K562 (cell line): ENCODE results near the gene CMIP. TPM values are rescaled to one million over a fixed set of nuclear protein-coding genes. Genes with fewer than 3 reads are reported as not detected.

Experiments used
- AFF1 ChIP-seq, 2 experiments: fragments of 450-650 bp; IDR thresholded peaks; 2 replicates each; pipeline ENCODE4 v1.6.1; 2018; ENCODE audit warnings: mild to moderate bottlenecking in 2 of 2, low read depth in 1 of 2; ENCODE audit not compliant: partially characterized antibody in 2 of 2
- CREB1 ChIP-seq, 2 experiments: sonication (generic) in 1 of 2; formaldehyde crosslinking in 1 of 2; IDR thresholded peaks; 2 replicates each; pipeline versions ENCODE4 v1.6.1 to v1.8.0; 2012 to 2022; ENCODE audit warnings: inconsistent platforms in 1 of 2, mild to moderate bottlenecking in 1 of 2, missing genetic modification reagents in 1 of 2, moderate library complexity in 1 of 2
- FIP1L1 ChIP-seq: fragments of 200-400 bp; formaldehyde crosslinking; IDR thresholded peaks from 2 replicates; pipeline ENCODE4 v1.6.1; 2018; ENCODE audit warnings: mild to moderate bottlenecking, low read depth, low read length; ENCODE audit not compliant: poor library complexity, severe bottlenecking
- FOXK2 ChIP-seq, 2 experiments: fragments of 450-650 bp; IDR thresholded peaks in 1 of 2; conservative IDR thresholded peaks in 1 of 2; 2 replicates each; pipeline ENCODE4 v1.6.1; 2016; ENCODE audit warnings: low read depth in 2 of 2, mild to moderate bottlenecking in 1 of 2
- GTF2F1 ChIP-seq: IDR thresholded peaks from 2 replicates; pipeline ENCODE4 v1.6.1; 2011; ENCODE audit warnings: low read depth, low read length, improper control_type of control experiment
- MCM3 ChIP-seq: fragments of 450-650 bp; IDR thresholded peaks from 2 replicates; pipeline ENCODE4 v1.6.1; 2016
- NRF1 ChIP-seq, 2 experiments: fragments of 450-650 bp; IDR thresholded peaks in 1 of 2; conservative IDR thresholded peaks in 1 of 2; 2 replicates each; pipeline ENCODE4 v1.6.1; 2014; ENCODE audit warnings: mild to moderate bottlenecking in 2 of 2
- PYGO2 ChIP-seq: fragments of 450-650 bp; IDR thresholded peaks from 2 replicates; pipeline ENCODE4 v1.6.1; 2016; ENCODE audit warnings: mild to moderate bottlenecking, missing genetic modification characterization, moderate library complexity, missing compliant biosample characterization
- RBBP5 ChIP-seq: fragments of 200-600 bp; sonication (generic); IDR thresholded peaks from 2 replicates; pipeline ENCODE4 v1.6.1; 2012; ENCODE audit warnings: borderline replicate concordance, mild to moderate bottlenecking, low read length, control low read depth, inconsistent platforms; ENCODE audit not compliant: insufficient read depth, poor library complexity, severe bottlenecking
- SUPT5H ChIP-seq: fragments of 450-650 bp; IDR thresholded peaks from 2 replicates; pipeline ENCODE4 v1.6.1; 2016
- THAP7 ChIP-seq: fragments of 250-450 bp; sonication (Bioruptor Pico); IDR thresholded peaks from 2 replicates; pipeline ENCODE4 v1.5.0; 2021
- YBX1 ChIP-seq: fragments of 450-650 bp; IDR thresholded peaks from 2 replicates; pipeline ENCODE4 v1.7.1; 2016; ENCODE audit warnings: mild to moderate bottlenecking
- YY1 ChIP-seq, 3 experiments: IDR thresholded peaks; 2 replicates each; pipeline ENCODE4 v1.6.1; 2011; ENCODE audit warnings: low read length in 2 of 3, mild to moderate bottlenecking in 2 of 3, moderate library complexity in 2 of 3, borderline replicate concordance in 1 of 3, control low read depth in 1 of 3, low read depth in 1 of 3; ENCODE audit not compliant: insufficient read depth in 3 of 3, insufficient replicate concordance in 2 of 3, control insufficient read depth in 1 of 3, insufficient read length in 1 of 3; ENCODE audit errors: extremely low read depth in 1 of 3
- ZNF174 ChIP-seq: fragments of 250-450 bp; sonication (Bioruptor Pico); IDR thresholded peaks from 2 replicates; pipeline ENCODE4 v1.4.0; 2020; ENCODE audit warnings: mild to moderate bottlenecking
- ZNF347 ChIP-seq: fragments of 450-650 bp; formaldehyde crosslinking; IDR thresholded peaks from 2 replicates; pipeline ENCODE4 v1.4.0; 2020; ENCODE audit warnings: low read depth, mild to moderate bottlenecking, moderate library complexity
- ZNF408 ChIP-seq: fragments of 250-450 bp; sonication (Bioruptor Pico); IDR thresholded peaks from 2 replicates; pipeline ENCODE4 v1.4.0; 2020; ENCODE audit warnings: low read depth, mild to moderate bottlenecking, moderate library complexity
- polyA plus RNA-seq, 8 experiments: library from polyadenylated mRNA; depleted of rRNA in 4 of 8; stranded (reverse) in 5 of 8; unstranded in 3 of 8; fragments of >200 nt; fragmentation: Nextera tagmentation in 2 of 8; fragmentation: Illumina TruSeq in 1 of 8; extraction: Ambion mirVana in 2 of 8; extraction: Trizol in 1 of 8; gene quantifications; 2 replicates each; pipeline versions ENCODE4 v1.2.1 to v1.2.3, GENCODE V29; 2011 to 2014; ENCODE audit warnings: inconsistent platforms in 1 of 8, missing spikeins in 1 of 8
- total RNA-seq, 7 experiments: library from RNA; depleted of rRNA in 6 of 7; stranded (reverse); fragments of >200 nt in 6 of 7; fragmentation: Illumina TruSeq in 2 of 7; extraction: Trizol in 2 of 7; gene quantifications; 2 replicates each; pipeline versions ENCODE4 v1.2.1 to v1.2.3, GENCODE V29; 2011 to 2021; ENCODE audit warnings: low replicate concordance in 1 of 7
- TF ChIP-seq, protein P1 (sequence below): sonication (generic); formaldehyde crosslinking; IDR thresholded peaks from 2 replicates; pipeline ENCODE4 v1.8.0; 2022; ENCODE audit warnings: missing genetic modification reagents, mild to moderate bottlenecking, moderate library complexity, borderline replicate concordance
- TF ChIP-seq, protein P2 (sequence below): sonication (generic); formaldehyde crosslinking; IDR thresholded peaks from 2 replicates; pipeline ENCODE4 v1.8.1; 2023; ENCODE audit warnings: mild to moderate bottlenecking, missing genetic modification reagents

CMIP gene
- total and polyA plus RNA-seq, 9 of the 15 experiments (the other 6 are each of a cell fraction or from before 2014, with no cell fraction given), result 0.94 to 82.5 (median 10.3) TPM

- TF ChIP-seq ZNF408 (CRISPR knock-in tag) (no peak), RBBP5 (peak; percentile 38), ZNF347 (CRISPR knock-in tag) (no peak), THAP7 (CRISPR knock-in tag) (no peak), MCM3 (no peak), YY1 (IDR thresholded peaks at IDR 0.05; ENCODE audit: borderline replicate concordance in 1 of 3, control insufficient read depth in 1 of 3, extremely low read depth in 1 of 3, insufficient read depth in 3 of 3, insufficient read length in 1 of 3, insufficient replicate concordance in 2 of 3, low read depth in 1 of 3, low read length in 2 of 3) (no peak), ZNF174 (CRISPR knock-in tag) (no peak), NRF1 (conservative IDR thresholded peaks at IDR 0.05 in 1 of 2, IDR thresholded peaks at IDR 0.05 in 1 of 2) (peak; percentile 64 to 76), PYGO2 (tag) (no peak), YBX1 (no peak), CREB1 (IDR thresholded peaks at IDR 0.05) (no peak), CREB1 (CRISPR knock-in tag; IDR thresholded peaks at IDR 0.05) (peak; percentile 50; the same call in 1 of the 2 replicates), SUPT5H (no peak), GTF2F1 (no peak), FIP1L1 (no peak), AFF1 (IDR thresholded peaks at IDR 0.05; ENCODE audit: low read depth in 1 of 2, partially characterized antibody in 2 of 2) (no peak), FOXK2 (conservative IDR thresholded peaks at IDR 0.05 in 1 of 2, IDR thresholded peaks at IDR 0.05 in 1 of 2; ENCODE audit: low read depth in 2 of 2) (peak in 1 of 2 experiments; percentile 30; a peak in 1 of 4 replicates)
- TF ChIP-seq, protein P1, sequence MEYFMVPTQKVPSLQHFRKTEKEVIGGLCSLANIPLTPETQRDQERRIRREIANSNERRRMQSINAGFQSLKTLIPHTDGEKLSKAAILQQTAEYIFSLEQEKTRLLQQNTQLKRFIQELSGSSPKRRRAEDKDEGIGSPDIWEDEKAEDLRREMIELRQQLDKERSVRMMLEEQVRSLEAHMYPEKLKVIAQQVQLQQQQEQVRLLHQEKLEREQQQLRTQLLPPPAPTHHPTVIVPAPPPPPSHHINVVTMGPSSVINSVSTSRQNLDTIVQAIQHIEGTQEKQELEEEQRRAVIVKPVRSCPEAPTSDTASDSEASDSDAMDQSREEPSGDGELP (CRISPR knock-in tag), result peak; percentile 70; the same call in 1 of the 2 replicates
- TF ChIP-seq, protein P2, sequence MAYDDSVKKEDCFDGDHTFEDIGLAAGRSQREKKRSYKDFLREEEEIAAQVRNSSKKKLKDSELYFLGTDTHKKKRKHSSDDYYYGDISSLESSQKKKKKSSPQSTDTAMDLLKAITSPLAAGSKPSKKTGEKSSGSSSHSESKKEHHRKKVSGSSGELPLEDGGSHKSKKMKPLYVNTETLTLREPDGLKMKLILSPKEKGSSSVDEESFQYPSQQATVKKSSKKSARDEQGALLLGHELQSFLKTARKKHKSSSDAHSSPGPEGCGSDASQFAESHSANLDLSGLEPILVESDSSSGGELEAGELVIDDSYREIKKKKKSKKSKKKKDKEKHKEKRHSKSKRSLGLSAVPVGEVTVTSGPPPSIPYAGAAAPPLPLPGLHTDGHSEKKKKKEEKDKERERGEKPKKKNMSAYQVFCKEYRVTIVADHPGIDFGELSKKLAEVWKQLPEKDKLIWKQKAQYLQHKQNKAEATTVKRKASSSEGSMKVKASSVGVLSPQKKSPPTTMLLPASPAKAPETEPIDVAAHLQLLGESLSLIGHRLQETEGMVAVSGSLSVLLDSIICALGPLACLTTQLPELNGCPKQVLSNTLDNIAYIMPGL, result no peak
These were observed 43.3 kb upstream of the CMIP start (continued) for GRCh38 chr16:81401035-81401950.
